ENCODE results near the gene DDX10. TPM values are rescaled to one million over a fixed set of nuclear protein-coding genes. Genes with fewer than 3 reads are reported as not detected.

Gene DDX10
- total and polyA plus RNA-seq, 8 donors, result 16.5 to 32.8 (median 28.9) TPM

DNA sequence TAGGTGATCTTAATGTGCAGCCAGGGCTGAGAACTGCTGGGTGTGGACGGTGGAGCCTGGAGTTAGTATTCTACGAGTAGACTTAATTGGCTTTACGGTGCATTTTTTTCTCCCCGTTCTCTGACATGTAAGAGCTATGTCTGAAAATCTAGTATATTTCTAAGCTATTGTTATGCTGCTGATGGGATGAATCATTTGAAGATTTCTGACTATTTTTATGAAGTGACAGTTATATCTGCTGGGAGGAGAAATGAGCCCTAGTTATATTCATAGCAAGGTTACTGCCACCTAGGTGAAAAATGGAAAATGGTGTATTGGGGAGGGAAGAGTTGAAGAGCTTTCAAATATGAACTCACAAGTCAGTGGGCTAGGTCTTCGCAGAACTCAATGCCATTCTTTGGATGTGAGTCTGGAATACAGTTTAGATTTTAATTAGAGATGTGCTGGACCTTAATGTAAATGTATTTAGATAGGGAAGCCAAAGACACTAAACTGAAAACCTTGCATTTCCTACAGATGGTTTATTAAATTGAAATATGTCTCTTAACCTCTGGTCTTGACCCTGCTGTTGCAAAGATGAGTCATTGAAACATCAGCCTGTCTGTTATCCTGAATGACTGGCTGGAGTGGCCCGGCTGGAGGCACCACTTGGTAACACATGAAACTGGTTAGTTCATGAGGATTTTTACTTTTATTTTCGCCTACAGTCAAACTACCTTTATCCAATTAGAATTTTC is 293.7 kb downstream of the DDX10 start:
- H3K27ac ChIP-seq, result no peak overlapping the region
- DNase-seq (no peak), ATAC-seq (no peak)
- H3K9me3 ChIP-seq, result no peaks in the 10 kb centered on the region
- H3K4me3 ChIP-seq, result no peak overlapping the region
- intact Hi-C loops (cut with DNase I), result no loop called here
- TF ChIP-seq, protein P1, sequence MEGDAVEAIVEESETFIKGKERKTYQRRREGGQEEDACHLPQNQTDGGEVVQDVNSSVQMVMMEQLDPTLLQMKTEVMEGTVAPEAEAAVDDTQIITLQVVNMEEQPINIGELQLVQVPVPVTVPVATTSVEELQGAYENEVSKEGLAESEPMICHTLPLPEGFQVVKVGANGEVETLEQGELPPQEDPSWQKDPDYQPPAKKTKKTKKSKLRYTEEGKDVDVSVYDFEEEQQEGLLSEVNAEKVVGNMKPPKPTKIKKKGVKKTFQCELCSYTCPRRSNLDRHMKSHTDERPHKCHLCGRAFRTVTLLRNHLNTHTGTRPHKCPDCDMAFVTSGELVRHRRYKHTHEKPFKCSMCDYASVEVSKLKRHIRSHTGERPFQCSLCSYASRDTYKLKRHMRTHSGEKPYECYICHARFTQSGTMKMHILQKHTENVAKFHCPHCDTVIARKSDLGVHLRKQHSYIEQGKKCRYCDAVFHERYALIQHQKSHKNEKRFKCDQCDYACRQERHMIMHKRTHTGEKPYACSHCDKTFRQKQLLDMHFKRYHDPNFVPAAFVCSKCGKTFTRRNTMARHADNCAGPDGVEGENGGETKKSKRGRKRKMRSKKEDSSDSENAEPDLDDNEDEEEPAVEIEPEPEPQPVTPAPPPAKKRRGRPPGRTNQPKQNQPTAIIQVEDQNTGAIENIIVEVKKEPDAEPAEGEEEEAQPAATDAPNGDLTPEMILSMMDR (IDR thresholded peaks at IDR 0.05), result no peak
- no peaks in the 10 kb centered on the region for H3K27me3 ChIP-seq
- H3K4me1 ChIP-seq, result no peaks in the 10 kb centered on the region
- no peaks in the 10 kb centered on the region for H3K36me3 ChIP-seq

DNA sequence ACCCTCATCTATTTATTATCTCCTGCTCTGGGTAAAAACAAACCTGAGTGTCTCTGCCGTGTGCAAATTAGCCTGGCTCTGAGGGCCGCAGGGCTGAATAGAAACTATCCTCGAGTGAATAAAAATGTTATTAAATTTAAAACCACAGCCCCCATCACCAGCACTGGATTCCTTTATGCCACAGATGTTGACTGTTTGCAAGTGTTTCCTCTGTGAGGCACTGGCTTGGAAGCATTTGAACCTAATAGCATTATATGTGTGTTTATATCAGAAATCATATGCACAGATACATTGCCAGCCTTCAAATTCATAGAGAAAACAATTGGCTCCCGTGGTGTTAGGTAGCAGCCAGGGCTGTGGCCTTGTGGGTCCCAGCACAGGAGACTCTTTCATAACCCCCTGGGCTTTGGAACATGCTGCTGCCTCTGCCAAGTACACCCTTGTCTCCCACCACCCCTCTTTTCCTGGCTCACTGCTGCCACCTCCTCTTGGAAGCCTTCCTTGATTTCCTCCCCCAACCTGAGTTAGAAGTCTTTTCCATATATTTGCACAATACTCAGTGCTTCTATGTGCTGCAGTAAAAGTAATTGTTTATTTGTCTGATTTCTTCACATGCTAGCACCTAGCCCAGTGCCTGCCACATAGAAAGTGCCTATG is 294.4 kb downstream of the DDX10 start:
- Histone ChIP-seq H3K27ac (no peak overlapping the region), H3K36me3 (no peaks in the 10 kb centered on the region), H3K27me3 (no peaks in the 10 kb centered on the region), H3K9me3 (no peaks in the 10 kb centered on the region), H3K4me3 (no peak overlapping the region), H3K4me1 (no peaks in the 10 kb centered on the region)
- ATAC-seq, result no peak
- intact Hi-C loops (cut with DNase I), result no loop called here
- TF ChIP-seq, protein P1 (IDR thresholded peaks at IDR 0.05), result no peak
- DNase-seq, result no peak

DNA sequence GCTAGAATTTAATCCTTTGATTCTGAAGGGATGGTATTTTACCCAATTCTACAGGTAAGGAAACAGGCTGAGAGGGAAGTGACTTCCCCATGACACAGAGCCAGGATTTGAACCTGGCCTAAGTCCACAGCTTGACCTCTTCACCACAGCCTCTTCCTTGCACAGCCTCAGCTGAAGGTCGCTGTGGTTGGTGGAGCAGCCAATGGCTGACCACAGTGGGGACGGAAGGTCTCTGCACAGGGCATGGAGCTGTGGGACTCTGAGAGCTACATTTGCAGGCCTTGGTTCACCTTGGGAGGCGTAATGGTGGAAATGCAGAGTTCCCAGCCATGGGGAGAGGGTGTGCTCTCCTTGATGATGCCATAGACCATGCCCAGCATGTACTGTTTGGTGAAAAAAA is 295.0 kb downstream of the DDX10 start:
- no peak for ATAC-seq
- TF ChIP-seq, protein P1 (IDR thresholded peaks at IDR 0.05), result no peak

GRCh38 chr11:108960501-108960900 is 295.6 kb downstream of the DDX10 start:
- H3K4me1 ChIP-seq, result no peaks in the 10 kb centered on the region
- H3K27ac ChIP-seq, result no peak overlapping the region
- intact Hi-C loops (cut with DNase I), result no loop called here
- H3K36me3 ChIP-seq, result no peaks in the 10 kb centered on the region
- ATAC-seq (no peak), DNase-seq (no peak)
- no peaks in the 10 kb centered on the region for H3K27me3 ChIP-seq
- no peak overlapping the region for H3K4me3 ChIP-seq
- TF ChIP-seq, protein P1 (IDR thresholded peaks at IDR 0.05), result no peak
- H3K9me3 ChIP-seq, result no peaks in the 10 kb centered on the region

More for the DNA sequence above, 295.0 kb downstream of the DDX10 start:
- Histone ChIP-seq H3K36me3 (no peaks in the 10 kb centered on the region), H3K27me3 (no peaks in the 10 kb centered on the region), H3K4me3 (no peak overlapping the region), H3K9me3 (no peaks in the 10 kb centered on the region), H3K4me1 (no peaks in the 10 kb centered on the region), H3K27ac (no peak overlapping the region)
- intact Hi-C loops (cut with DNase I), result no loop called here
- no peak for DNase-seq

- Histone ChIP-seq H3K27ac (no peak overlapping the region), H3K4me3 (no peak overlapping the region), H3K9me3 (no peaks in the 10 kb centered on the region), H3K36me3 (no peaks in the 10 kb centered on the region), H3K4me1 (no peaks in the 10 kb centered on the region), H3K27me3 (no peaks in the 10 kb centered on the region)
- intact Hi-C loops (cut with DNase I), result no loop called here
- ATAC-seq (no peak), DNase-seq (no peak)
- TF ChIP-seq, protein P1 (IDR thresholded peaks at IDR 0.05), result no peak
Observed at GRCh38 chr11:108961095-108961494, 296.2 kb downstream of the DDX10 start.

Data from left lung (tissue), 10 donors.